GM18951 (cell line): Measurements from ENCODE around the gene CSNK2B.

Experiments used
- POLR2A ChIP-seq: IDR thresholded peaks from 4 replicates; pipeline ENCODE4 v1.6.1; 2011; ENCODE audit warnings: mild to moderate bottlenecking; ENCODE audit not compliant: insufficient read length, insufficient read depth; ENCODE audit errors: extremely low read depth
- in situ Hi-C: fragments of 300-500 bp; cut with MboI; formaldehyde crosslinking; loops from one replicate; pipeline ENCODE4 v1.12.0; 2022; ENCODE audit warnings: low sequenced_read_pairs, mixed read lengths, inconsistent platforms; ENCODE audit not compliant: unreplicated experiment

The CSNK2B gene

DNA sequence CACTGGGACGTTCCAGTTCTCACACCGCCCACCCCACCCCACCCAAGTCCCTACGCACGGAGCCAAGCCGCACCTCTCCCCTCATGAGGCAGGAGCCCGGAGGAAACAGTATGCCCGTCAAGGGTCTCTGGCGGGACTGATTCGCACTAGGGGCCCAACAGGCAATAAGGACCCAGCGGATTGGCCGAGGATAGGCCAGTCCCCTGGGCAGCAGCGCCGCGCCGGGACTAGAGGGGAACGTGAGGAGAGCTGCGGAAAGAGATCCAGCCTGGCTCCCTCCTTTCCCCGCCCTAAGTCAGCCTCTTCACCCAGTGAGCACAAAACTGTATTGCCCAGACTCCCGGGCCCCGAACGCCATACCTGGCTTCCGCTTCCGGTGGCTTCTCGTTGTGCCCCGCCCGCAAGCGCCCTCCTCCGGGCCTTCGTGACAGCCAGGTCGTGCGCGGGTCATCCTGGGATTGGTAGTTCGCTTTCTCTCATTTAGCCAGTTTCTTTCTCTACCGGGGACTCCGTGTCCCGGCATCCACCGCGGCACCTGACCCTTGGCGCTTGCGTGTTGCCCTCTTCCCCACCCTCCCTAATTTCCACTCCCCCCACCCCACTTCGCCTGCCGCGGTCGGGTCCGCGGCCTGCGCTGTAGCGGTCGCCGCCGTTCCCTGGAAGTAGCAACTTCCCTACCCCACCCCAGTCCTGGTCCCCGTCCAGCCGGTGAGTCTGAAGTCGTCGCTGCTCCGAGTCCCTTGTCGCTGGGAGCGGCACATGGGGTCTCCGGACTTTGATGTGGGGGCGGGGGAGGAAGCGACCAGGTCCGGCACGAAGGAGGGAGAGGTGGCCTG lies at the start of gene CSNK2B:
Gene CSNK2B, plus strand, starts transcription at position 580 of the 836 bp plus-strand sequence. CDS start 752 bp downstream, outside the sequence.
- TF ChIP-seq POLR2A, result peak; percentile 79
- in situ Hi-C loops, result no loop called here

DNA sequence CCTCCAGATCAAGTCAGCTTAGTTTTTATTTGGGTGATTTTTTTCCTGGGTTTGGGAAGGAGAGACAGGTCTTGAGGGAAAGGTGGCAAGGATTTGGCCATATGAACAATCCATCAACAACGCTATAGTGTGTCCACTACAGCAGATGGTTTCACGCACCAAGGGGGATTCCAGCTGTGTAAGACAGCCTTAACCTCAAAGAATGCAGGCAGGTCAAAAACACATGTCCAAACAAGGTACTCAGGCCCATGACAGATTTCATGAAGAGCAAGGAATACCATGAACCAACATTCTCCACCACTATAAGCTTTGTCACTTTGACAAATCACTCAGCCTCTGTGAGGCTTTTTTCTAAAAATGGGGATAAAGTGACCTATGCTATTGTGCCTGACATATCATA lies 48.9 kb upstream of the CSNK2B start:
- in situ Hi-C loops, result no loop called here
- TF ChIP-seq POLR2A, result no peak

DNA sequence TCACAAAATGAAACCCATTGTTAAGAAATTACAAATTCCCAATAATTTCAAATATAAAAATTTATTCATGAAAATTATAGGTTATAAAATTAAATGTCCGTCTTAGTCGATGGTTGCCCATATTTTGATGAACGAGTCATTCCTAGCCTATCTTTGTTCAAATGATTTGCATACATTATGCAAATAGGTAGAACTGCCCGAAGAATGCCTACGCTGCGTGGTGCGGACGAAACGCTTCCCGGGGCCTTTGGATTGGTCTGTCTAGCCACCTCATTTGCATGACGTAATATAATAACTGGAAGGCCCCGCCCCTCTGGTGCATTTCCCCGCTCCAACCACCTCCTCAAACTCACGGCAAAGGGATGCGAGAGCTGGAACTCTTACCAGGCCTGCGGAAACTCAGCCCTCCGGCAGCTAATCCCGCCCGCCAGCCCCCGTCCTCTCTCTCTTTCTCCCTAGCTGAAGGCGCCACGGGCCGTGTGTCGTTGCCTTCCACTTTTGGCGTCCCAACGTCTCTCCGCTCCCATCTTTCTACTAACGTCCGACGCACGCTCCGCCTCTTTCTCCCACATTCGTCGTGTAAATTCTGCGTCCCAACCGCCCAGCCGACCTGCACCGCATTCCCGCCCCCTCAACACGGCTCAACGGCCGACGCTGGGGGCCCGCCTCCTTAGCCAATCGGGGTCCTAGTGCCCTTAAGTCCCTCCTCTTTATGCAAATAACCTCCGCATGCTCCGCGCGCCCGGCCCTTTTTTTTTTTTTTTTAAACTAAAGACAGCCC lies 45.9 kb upstream of the CSNK2B start:
- in situ Hi-C loops, result no loop called here
- peak; percentile 83 for TF ChIP-seq POLR2A

DNA sequence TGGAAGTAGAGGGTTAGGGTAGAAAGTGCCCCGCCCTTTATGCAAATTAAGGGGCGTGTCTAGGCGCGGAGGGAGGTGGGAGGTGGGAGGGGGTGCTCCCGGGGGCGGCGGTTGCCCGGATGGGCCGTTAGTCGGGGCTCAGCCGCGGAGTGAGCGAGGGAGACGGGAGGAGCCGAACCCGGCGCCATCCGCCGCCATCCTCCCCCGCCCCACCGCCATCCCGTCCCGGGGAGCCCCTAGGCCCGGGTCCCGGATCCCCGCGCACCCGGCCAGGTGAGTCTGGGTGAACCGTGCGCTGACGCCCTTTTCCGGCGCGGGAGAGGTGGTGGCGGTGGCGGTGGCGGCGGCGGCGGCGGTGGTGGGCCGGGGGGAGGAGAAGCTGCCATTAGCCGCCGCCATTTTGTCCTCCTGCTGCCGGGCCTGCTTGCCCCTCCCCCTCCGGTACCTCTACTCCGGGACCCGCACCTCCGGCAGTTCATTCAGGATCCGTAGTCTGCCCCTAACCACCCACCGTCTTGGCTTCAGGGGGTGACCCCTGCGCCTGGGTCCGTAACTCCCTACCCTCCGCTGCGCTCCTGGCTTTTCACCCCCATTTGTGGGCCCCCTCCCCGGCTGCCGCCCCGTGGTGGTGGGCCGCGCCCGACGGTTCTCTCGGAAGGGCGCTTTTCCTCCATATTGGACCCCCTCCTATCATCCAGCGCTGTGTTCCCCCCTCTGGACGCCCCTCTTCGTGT lies 45.1 kb upstream of the CSNK2B start, which contains the start of gene PRRC2A:
Gene PRRC2A, plus strand, starts transcription at position 130 of the 734 bp plus-strand sequence. CDS start 2,075 bp downstream, outside the sequence.
- in situ Hi-C loops, result no loop called here
- TF ChIP-seq POLR2A, result peak; percentile 48

DNA sequence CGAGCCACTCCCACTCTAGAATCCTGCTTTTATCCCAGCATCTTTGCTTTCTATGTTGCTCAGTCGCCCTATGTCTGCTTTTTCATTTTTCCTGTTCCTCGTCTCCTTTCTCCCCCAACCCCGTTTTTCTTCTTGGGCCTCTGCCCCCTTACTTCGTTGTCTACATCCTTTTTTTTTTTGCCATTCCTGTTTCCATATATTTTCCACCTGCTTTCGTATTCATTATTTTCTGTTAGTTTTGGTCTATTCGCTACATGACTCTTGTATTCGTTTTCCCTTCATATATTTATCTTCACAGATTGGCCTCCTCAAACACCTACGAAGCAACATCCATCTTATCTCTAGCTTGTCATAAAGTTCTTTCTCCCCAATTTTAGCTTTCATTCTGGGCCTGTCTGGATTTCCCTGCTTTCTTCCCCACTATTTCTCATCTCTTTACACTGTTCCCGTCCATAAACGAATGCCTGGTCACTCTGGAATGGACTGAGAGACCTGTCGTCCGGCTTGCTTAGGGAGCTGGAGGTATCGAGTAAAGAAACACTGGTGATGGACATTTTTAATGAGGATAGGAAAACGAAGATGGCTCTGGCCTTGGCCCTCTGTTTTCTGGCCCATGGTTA lies 44.5 kb upstream of the CSNK2B start:
- in situ Hi-C loops, result no loop called here
- no peak for TF ChIP-seq POLR2A

DNA sequence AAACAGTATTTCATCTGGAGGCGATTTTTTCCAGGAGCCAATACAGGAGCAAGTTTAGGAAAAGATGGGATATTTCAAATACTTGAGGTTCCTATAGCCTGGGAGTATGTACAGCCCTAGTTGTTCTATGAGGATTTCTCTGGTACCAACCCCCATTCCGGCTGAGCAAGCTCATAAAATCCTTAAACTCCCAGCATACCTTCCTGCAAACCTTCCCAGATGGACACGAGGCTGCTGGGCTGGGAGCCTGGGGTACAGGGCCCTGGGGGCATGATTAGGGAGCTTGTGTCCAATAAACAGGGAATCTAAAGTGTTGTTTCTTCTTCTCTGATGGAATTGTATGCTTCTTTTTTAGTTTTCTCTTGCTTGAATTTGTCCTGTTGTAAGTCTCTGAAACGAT lies 43.9 kb upstream of the CSNK2B start:
- in situ Hi-C loops, result no loop called here
- no peak for TF ChIP-seq POLR2A

DNA sequence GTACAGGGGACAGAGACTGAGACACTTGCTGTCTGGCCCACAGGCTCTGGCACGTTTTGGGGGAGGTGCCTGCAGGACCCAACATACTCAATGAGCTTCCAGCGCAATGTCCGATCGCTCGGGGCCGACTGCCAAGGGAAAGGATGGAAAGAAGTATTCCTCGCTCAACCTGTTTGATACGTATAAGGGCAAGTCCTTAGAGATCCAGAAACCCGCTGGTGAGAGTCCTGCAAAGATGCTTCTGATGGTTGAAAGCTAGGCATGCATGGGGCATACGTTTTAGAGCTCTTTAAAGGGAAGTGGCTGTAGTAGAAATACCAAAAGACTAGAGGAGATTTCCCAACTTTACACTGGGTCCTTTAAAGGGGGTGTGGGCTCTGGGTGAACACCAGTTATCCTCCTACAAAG lies 43.2 kb upstream of the CSNK2B start:
- TF ChIP-seq POLR2A, result no peak
- in situ Hi-C loops, result no loop called here

DNA sequence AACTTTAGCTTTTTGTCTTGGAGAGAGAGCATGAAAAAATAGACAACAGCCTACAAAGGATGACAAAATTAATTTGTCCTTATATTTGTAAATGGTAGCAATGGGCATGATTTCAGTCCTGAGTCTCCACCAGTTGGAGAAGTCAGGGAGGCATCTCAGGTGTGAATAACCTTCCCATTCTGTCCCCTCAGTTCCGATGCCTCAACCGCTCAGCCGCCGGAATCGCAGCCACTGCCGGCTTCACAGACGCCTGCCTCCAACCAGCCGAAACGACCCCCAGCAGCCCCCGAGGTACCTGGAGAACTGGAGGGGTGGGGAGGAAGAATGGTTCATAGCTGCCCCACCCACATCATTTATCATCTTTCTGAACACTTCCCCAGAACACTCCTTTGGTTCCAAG lies 41.8 kb upstream of the CSNK2B start:
- TF ChIP-seq POLR2A, result no peak
- in situ Hi-C loops, result no loop called here

DNA sequence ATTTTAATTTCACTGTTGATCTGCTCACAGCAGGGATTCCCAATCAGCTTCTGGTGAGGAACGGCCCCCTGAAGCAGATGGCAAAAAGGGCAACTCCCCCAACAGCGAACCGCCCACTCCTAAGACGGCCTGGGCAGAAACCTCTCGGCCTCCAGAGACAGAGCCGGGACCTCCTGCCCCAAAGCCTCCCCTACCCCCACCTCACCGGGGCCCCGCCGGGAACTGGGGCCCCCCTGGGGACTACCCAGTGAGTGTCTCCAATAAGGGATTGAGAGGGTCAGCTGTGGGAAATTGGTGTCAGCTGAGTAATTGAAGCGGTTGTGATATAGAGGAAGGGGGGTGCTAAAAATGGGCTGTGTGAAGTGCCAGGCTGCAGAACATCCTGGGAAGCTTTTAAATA lies 38.9 kb upstream of the CSNK2B start:
- in situ Hi-C loops, result no loop called here
- no peak for TF ChIP-seq POLR2A

DNA sequence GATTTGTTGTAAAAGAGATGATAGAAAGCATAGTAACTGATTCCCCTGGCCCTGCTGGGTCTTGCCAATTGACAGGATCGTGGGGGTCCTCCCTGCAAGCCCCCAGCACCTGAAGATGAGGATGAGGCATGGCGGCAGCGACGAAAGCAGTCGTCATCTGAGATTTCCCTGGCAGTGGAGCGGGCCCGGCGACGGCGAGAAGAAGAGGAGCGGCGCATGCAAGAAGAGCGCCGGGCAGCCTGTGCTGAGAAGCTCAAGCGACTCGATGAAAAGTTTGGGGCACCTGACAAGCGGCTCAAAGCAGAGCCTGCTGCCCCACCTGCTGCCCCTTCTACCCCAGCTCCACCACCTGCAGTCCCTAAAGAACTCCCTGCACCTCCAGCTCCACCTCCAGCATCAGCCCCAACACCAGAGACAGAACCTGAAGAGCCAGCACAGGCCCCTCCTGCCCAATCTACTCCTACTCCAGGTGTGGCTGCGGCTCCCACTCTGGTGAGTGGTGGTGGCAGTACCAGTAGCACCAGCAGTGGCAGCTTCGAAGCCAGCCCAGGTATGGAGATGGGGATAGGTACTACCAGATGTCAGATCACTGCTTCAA lies 38.1 kb upstream of the CSNK2B start:
- in situ Hi-C loops, result no loop called here
- no peak for TF ChIP-seq POLR2A

DNA sequence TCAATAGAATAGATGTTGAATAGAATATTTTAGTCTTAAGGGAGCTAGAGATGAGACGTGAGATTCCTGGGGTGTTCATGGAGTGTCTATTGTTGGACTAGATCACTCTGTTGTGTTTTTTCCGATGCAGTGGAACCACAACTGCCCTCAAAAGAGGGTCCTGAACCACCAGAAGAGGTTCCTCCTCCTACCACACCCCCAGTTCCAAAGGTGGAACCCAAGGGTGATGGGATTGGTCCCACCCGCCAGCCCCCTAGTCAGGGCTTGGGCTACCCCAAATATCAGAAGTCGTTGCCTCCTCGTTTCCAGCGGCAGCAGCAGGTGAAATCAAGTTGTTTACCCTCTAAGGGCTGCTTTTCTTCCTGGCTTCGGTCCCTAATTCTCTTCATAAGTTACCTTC lies 36.9 kb upstream of the CSNK2B start:
- no peak for TF ChIP-seq POLR2A
- in situ Hi-C loops, result no loop called here

DNA sequence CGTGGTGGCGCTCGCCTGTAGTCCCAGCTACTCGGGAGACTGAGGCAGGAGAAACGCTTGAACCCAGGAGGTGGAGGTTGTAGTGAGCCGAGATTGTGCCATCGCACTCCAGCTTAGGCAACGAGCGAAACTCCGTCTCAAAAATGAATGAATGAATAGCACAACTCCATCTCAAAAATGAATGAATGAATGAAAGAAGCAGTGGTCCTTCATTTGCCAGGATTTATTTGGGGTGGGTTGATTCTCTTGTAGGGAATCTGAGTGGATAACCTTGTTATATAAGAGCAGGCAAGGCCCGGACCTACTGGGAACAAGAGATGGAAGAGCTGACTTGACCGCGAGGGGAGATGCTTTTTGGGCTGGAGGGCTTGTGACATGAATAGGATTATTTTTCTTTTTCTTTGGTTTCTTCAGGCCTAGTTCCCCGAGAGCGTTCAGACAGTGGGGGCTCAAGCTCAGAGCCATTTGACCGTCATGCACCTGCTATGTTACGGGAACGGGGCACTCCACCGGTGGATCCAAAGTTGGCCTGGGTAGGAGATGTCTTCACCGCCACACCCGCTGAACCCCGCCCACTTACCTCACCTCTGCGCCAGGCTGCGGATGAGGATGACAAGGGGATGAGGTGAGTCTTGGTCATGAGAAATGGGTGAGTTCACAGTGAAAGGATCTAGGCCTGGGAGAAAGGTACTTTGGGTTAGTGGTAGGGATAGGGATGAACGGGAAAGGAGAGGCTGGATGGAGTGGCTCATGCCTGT lies 35.5 kb upstream of the CSNK2B start:
- TF ChIP-seq POLR2A, result peak; percentile 21
- in situ Hi-C loops, result no loop called here
